Anterior cingulate cortex (tissue), 58 donors: ENCODE measurements around the gene ATP6V1F.

Source experiments
- DNase-seq, 58 donors: peaks; one replicate each; lab custom pipeline; 2025; lab: John Stamatoyannopoulos, UW

Gene ATP6V1F

DNA sequence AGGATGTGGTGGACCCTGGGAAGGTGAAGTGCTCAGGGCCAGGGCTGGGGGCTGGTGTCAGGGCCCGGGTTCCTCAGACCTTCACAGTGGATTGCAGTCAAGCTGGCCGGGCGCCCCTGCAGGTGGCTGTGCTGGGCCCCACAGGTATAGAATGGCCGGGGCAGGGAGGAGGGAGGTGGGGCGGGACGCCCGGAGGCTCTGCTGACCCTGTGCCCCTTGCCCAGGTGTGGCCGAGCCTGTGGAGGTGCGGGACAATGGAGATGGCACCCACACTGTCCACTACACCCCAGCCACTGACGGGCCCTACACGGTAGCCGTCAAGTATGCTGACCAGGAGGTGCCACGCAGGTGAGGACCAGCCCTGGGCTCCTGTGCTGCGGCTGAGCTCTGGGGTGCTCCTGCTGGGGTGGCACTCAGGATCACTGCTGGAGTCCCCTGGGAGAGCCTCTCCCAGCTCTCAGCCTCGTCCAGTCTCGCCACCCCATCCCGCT lies 14.9 kb upstream of the ATP6V1F start:
- no peak for DNase-seq

DNA sequence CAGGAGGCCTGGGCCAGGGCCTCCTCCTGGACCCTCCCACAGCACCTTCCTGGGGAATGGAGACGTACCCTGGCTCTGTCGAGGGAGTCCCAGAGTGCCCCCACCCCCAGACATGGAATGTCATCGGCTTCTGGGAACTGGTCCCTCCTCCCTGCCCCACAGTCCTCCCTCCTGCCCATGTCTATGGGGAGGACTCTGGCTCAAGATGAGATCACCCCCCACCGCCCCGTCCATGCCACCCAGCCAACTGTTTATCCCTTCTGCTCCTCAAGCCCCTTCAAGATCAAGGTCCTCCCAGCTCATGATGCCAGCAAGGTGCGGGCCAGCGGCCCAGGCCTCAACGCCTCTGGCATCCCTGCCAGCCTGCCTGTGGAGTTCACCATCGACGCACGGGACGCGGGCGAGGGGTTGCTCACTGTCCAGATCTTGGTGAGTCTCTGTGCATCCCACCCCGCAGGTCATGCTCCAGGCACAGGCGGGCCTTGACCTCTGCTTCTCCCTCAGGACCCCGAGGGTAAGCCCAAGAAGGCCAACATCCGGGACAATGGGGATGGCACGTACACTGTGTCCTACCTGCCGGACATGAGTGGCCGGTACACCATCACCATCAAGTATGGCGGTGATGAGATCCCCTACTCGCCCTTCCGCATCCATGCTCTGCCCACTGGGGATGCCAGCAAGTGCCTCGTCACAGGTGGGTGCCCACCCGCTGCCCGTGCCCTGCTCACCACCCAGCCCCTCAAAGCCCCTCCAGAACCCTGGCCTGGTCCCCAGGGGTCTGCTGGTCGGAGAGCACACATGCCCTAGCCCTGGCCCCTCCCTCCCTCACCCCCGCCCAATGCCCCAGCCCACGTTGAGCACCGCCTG lies 14.1 kb upstream of the ATP6V1F start:
- no peak for DNase-seq

DNA sequence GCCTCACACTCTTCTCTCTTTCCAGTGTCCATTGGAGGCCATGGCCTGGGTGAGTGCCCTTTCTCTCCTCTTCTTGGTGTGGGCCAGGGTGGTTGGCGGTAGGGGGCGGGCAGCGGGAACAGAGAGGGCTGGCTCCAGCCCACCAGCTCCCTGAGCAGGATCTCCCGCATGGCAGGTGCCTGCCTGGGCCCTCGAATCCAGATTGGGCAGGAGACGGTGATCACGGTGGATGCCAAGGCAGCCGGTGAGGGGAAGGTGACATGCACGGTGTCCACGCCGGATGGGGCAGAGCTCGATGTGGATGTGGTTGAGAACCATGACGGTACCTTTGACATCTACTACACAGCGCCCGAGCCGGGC lies 13.5 kb upstream of the ATP6V1F start:
- no peak for DNase-seq

DNA sequence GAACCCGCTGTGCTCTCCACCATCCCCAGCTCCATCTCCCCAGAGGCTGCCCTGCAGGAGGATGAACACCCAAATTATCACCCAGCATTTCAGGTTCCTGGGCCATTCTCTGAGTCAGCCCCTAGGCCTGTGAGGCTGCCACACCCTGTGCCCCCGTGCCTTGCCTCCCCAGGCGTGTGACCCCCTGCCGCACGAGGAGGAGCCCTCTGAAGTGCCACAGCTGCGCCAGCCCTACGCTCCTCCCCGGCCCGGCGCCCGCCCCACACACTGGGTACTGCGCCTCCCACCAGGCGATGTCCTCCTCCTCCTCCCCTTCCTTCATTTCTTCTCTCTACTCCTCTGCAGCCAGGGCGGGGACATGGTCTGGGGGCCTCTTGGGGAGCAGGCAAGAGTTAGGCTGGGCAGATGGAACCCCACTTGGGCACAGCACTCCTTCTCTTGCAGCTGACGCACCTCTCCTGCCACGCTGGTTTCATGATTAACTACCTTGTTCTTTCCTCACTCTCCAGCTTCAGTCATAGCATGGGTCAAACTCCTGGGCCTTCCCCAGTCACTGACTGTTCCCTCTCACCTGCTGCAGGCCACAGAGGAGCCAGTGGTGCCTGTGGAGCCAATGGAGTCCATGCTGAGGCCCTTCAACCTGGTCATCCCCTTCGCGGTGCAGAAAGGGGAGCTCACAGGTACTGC lies 12.7 kb upstream of the ATP6V1F start:
- no peak for DNase-seq

DNA sequence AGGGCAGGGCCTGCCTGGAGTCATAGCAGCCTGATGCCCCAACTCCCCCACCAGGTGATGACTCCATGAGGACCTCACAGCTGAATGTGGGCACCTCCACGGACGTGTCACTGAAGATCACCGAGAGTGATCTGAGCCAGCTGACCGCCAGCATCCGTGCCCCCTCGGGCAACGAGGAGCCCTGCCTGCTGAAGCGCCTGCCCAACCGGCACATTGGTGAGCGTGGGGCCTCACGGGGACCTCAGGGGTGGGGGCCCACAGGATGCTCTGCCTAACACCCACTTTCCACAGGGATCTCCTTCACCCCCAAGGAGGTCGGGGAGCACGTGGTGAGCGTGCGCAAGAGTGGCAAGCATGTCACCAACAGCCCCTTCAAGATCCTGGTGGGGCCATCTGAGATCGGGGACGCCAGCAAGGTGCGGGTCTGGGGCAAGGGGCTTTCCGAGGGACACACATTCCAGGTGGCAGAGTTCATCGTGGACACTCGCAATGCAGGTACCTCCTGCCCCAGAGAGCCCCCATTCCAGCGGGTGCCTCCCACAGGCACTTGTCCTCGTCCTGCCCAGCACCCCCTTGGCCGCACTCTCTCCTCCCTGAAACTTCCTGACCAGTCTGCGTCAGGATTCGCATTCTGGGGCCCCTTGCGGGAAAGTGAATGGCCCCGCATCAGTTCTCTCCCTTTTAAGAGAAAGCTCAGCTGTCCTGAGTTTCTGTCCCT lies 10.0 kb upstream of the ATP6V1F start:
- DNase-seq: no peak

DNA sequence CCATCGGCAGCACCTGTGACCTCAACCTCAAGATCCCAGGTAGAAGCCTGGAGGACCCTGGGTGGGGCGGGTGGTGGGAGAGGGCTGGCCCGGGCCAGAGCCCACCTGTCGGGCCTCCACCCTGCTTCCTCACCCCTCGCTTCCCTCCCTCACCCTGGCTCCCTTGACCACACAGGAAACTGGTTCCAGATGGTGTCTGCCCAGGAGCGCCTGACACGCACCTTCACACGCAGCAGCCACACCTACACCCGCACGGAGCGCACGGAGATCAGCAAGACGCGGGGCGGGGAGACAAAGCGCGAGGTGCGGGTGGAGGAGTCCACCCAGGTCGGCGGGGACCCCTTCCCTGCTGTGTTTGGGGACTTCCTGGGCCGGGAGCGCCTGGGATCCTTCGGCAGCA lies 8.9 kb upstream of the ATP6V1F start:
- DNase-seq: no peak

DNA sequence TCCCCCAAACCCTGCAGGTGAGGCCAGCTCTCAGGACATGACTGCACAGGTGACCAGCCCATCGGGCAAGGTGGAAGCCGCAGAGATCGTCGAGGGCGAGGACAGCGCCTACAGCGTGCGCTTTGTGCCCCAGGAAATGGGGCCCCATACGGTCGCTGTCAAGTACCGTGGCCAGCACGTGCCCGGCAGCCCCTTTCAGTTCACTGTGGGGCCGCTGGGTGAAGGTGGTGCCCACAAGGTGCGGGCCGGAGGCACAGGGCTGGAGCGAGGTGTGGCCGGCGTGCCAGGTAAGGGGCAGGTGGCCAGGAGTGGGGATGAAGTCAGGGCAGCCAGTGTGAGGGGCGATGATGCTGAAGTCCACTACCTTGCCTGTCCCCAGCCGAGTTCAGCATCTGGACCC lies 8.3 kb upstream of the ATP6V1F start:
- no peak for DNase-seq

DNA sequence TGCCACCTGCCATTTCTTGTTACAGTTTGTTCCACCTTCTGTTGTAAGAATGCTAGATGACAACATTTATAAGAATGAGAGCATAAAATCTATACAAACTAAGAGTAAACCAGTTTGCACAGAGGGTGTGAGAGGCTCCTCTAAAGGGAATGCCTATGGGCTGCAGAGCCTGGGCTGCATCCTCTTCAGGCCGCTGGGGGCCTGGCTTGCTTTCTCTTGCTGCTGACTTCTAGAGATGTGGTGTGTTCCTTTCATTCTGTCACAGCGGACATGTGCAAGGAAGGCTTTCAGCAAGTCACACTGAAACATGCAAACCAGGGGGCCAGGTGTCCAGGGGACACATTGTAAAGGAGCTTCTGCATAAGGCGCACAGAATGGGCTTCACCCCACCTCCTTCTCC lies 7.1 kb upstream of the ATP6V1F start:
- no peak for DNase-seq

DNA sequence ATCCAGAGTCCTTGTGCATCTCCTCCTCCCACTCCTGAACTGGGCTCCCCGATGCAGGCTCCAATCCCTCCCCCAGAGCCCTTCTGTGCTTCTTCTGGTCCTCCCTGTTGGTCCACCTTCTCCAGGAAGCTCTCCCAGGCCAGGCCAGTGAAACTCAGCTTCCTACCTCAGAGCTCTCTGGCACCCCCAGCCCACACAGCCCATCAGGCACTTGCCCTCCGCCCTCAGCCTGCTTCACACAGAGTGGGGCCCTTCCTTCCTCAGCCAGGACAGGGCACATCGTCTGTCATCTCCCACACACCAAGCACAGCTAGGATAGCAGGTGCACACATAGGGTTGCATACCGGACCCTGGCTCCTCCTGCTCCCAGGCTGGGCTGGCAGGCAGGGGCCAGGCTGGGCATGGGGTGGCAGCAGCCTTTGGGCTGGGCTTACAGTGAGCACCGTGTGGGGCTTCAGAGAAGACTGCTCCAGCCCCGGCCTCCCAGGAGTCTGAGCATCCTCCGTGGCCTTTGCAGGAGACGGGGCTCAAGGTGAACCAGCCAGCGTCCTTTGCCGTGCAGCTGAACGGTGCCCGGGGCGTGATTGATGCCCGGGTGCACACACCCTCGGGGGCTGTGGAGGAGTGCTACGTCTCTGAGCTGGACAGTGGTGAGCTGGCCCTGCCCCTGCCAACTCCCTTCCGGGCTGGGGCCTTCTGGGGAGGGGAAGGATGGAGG lies 6.5 kb upstream of the ATP6V1F start:
- DNase-seq: no peak

DNA sequence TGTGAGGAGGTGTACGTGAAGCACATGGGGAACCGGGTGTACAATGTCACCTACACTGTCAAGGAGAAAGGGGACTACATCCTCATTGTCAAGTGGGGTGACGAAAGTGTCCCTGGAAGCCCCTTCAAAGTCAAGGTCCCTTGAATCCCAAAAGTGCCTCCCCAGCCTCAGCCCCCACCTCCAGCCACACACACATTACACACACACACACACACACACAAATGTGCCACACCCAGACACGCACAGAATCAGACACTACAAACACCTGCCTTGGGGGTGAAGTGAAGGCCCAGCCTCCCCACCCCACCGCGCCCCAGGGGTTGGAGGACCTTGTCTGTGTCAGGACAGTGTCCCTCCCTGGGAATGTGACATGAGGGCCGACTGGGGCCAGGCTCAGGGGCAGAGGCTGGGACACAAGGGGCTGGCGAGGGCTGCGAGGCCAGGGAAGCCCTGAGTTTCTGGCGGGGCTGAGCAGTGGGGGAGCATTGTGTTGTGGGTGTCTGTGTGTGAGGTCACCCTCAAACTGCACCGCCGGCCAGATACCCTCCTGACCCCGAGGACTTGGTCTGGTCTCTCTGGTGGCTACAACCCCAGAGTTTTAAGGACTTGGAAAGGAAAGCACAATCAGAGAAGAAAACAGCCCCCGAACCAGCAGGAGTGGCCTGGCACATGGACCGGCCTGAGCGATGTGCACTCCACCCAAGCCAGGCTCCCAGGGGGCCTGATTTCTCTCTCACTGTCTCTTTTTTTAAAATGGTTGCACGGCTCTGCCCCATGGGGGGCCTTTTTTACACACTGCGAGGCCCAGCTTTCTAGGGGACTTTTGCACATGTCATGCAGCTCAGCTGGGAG lies 4.0 kb upstream of the ATP6V1F start:
- no peak for DNase-seq

DNA sequence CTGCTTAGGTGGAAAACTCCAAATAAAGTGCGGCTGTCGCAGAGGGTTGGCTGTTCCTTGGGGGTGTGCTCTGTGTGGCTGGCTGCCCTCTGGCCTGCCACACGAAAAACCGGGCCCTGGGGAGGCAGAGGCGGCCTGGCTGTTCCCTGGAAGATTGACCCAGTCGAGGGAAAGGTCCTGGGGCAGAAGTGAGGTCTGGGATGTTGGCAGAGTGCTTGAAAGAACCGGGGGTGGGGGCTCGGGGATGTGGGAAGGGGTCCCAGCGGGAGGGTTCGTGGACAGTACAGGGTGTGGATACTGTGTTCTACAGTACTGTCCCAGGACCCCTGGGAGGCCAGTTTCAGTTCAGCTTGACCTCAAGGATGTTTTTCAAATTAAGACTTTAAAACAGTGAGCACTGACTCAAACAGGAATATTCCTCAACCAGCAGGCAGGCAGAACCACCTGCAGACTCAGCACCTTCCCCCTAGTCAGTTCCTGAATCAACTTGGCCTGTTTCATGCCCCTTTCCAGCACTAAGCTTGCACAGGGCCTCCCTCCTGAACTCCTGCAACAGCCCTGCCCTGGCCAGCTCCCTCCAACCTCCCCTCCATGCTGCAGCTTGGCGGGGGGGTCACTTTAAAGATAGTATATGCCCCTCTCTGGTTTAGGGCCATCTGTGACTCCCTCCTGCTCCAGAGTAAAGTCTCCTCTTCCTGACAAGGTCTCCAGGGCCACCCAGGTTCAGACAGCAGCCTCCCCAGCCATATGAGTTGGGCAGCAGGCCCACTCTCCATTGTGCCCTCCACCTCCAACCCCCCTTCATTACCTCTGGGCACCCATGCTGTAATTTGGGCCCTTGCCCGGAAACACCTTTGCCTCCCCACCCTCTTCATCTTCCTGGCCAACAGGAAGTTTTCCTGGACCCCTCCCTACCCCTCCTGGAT lies 3.2 kb upstream of the ATP6V1F start:
- no peak for DNase-seq

DNA sequence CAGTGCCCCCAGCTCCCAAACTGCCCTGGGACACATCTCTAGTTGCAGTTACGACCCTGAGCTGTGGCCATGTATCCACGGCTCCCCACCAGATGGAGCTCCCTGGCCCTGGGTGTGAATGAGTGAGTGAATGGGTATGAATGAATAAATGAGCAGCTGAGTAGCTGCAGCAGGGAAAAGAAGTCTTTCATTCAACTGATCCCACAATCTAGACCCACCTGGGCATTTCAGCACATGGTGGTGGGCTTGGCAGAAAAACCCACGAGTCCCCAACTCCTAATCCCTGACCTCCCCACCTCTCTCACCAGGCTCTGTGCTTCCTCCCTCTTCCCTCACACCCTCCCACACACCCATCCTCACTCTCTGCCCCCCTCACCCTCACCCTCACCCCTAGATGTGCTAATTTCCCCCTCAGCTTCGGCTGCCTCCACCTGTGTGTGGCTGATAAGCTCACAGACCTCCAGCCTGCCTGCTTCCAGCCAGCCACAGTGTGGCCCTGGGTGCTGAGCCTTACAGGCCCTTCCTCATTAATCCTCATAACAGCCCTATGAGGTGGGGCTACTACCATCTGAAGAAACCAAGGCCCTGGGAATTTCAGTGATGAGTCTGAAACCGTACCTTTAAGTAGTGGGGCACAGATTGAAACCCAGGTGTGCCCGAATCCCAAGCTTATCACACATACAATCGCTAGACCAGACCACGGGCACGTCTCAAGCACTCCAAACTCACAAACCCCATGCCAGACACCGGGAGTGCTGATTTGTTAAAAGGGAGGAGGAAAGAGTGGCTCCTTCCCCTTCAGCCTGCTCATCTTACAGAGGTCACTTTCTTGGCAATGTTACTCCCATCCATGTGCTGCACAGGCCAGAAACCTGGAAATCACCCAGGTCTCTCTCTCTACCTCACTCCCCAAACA lies 2.2 kb upstream of the ATP6V1F start:
- DNase-seq: no peak

DNA sequence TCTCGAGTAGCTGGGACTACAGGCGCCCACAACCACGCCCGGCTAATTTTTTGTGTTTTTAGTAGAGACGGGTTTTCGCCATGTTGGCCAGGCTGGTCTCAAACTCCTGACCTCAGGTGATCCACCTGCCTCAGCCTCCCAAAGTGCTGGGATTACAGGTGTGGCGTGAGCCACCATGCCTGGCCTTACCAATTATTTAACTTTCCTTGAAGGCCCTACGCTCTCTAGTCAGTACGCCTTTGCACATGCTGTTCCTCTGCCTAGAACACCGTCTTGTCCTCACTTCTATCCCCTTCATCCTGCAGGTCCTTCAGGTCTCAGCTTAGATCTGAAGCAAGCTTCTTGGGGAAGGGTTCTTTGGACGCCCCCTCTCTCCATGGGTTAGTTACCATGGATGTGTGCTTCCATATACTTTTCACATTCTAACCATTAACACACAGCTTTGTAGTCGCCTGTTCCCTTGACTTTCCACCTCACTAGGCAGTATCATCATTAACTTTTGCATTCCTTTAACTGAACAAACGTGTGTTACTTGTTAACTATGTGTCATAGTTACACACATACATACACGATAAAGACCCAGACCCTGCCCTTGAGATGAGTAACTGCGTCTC lies 592 bp upstream of the ATP6V1F start:
- no peak for DNase-seq

DNA sequence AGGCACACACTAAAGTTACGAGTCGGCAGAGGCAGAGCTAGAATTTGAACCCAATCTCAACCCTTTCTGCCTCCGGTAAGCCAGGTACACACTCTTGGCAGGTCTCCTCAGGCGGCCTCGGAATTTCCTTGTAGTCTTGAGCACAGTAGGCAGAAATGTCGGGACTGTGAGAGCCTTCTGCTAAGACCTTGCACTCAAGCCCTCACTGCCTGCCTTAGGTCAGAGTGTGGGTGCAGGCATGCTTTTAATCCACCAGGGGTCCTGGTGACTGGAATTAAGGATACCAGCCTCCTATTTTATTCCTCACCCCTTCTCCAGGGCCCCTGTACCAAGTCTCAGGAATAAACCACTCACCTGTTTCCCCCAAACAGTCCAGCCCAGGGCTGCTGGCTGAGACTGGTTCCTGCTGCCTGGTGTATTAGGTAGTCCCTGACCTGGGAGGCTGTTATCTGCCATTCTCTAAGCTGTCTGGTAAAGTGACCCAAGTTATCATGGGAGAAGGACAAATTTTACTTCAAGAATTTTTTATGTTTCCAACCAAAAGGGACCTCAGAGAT lies 855 bp downstream of the ATP6V1F start:
- peak in 4 of 58 donors; percentile 15 to 51 (median 29) for DNase-seq

DNA sequence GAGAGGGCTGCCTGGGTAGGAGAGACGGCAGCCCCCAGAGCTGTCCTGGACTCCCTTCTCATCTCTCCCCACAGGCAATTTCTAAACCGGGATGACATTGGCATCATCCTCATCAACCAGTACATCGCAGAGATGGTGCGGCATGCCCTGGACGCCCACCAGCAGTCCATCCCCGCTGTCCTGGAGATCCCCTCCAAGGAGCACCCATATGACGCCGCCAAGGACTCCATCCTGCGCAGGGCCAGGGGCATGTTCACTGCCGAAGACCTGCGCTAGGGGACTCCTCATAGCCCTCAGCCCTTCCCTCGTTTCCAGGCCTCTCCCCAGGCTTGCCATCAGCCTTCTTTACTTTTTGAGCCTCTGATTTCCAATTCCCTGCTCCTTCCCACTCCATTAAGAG lies 2.6 kb downstream of the ATP6V1F start:
- DNase-seq: no peak

DNA sequence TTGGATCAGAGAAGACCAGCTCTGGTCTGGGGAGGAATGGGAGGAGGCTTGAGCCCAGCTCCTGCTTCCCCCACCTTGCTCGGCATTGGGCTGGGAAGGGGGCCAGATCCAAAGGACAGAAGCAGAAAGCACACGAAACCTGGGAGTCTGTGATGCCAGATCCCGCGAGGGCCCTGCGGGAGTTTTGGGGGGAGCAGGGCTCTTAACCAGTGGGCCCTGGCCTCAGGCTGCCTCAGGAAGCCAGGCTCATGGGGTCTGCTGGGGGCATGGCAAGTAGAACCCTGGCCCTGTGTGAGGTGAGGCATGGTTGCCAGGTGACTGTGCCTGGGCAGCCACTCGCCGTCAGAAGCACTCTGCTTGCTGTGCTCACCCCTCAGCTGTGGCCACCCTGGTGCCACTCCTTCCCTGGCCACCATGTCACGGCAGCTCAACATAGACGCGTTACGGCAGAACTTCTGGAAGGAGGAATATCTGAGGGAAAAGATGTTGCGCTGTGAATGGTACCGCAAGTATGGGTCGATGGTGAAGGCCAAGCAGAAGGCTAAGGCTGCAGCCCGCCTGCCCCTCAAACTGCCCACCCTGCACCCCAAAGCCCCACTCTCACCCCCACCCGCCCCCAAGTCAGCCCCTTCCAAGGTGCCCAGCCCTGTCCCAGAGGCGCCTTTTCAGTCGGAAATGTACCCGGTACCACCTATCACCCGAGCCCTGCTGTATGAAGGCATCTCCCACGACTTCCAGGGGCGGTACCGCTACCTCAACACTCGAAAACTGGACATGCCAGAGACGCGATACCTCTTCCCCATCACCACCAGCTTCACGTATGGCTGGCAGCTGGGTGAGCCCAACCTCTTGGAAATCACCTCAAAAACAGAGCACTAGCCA lies 3.6 kb downstream of the ATP6V1F start:
- DNase-seq: no peak
